KG1 (cell line): Measurements from ENCODE around the gene PCDHAC2.

Source experiments
- DNase-seq: peaks from one replicate; lab custom pipeline; 2025; lab: John Stamatoyannopoulos, UW

Gene PCDHAC2

GRCh38 chr5:140966293-140967225, at the start of gene PCDHAC2:
Gene PCDHAC2 (plus strand): TSS chr5:140966476. CDS start chr5:140966767, 291 bp downstream.
- DNase-seq: no peak

- DNase-seq: no peak
These were observed 42.7 kb upstream of the PCDHAC2 start for GRCh38 chr5:140923601-140924000.

GRCh38 chr5:140925806-140926442, 40.4 kb upstream of the PCDHAC2 start, which contains the start of gene PCDHAC1:
Gene PCDHAC1 (plus strand): TSS chr5:140926299. CDS start chr5:140926893, 594 bp downstream.
- DNase-seq: no peak

GRCh38 chr5:140926443-140927227, 39.6 kb upstream of the PCDHAC2 start:
- DNase-seq: no peak

- DNase-seq: no peak
These were observed 39.1 kb upstream of the PCDHAC2 start for GRCh38 chr5:140927228-140927573.

GRCh38 chr5:140934964-140935606, 31.2 kb upstream of the PCDHAC2 start:
- DNase-seq: no peak

- DNase-seq: no peak
These were observed 19.7 kb upstream of the PCDHAC2 start for GRCh38 chr5:140946578-140946977.

GRCh38 chr5:140951636-140952035, 14.6 kb upstream of the PCDHAC2 start:
- DNase-seq: no peak

GRCh38 chr5:140953234-140953633, 13.0 kb upstream of the PCDHAC2 start:
- no peak for DNase-seq

GRCh38 chr5:140962190-140962589, 4.1 kb upstream of the PCDHAC2 start:
- DNase-seq: no peak

GRCh38 chr5:140964356-140964755, 1.9 kb upstream of the PCDHAC2 start:
- DNase-seq: no peak

- no peak for DNase-seq
These were observed 377 bp upstream of the PCDHAC2 start for GRCh38 chr5:140965905-140966292.

- no peak for DNase-seq
These were observed 1.1 kb downstream of the PCDHAC2 start for GRCh38 chr5:140967226-140967893.

- no peak for DNase-seq
These were observed 3.6 kb downstream of the PCDHAC2 start for GRCh38 chr5:140969880-140970279.

GRCh38 chr5:140973550-140973949, 7.3 kb downstream of the PCDHAC2 start:
- DNase-seq: no peak

GRCh38 chr5:140977003-140977402, 10.7 kb downstream of the PCDHAC2 start:
- no peak for DNase-seq

GRCh38 chr5:140978260-140978659, 12.0 kb downstream of the PCDHAC2 start:
- no peak for DNase-seq

GRCh38 chr5:140978983-140979382, 12.7 kb downstream of the PCDHAC2 start:
- no peak for DNase-seq

GRCh38 chr5:140982083-140982716, 15.9 kb downstream of the PCDHAC2 start:
- DNase-seq: no peak

GRCh38 chr5:140986117-140986521, 19.8 kb downstream of the PCDHAC2 start:
- no peak for DNase-seq

- no peak for DNase-seq
These were observed 21.8 kb downstream of the PCDHAC2 start for GRCh38 chr5:140988100-140988499.
